NCI-H460 (cell line): ENCODE data around the gene STAB2. TPM values are rescaled to one million over a fixed set of nuclear protein-coding genes. Genes with fewer than 3 reads are reported as not detected.

ENCODE experiments used
- DNase-seq: peaks from one replicate; pipeline ENCODE4 v3.0.0-alpha.2; 2016; ENCODE audit warnings: low read depth; ENCODE audit errors: extremely low read depth
- total RNA-seq: library from RNA; depleted of rRNA; stranded (reverse); fragments of >200 nt; shearing (Covaris generic); gene quantifications from 2 replicates; pipeline ENCODE4 v1.2.3, GENCODE V29; 2014

STAB2 gene
- total RNA-seq, 1 experiment from 2014 or later: not detected

- DNase-seq: no peak
Measured at GRCh38 chr12:103773109-103773910, 186.2 kb downstream of the STAB2 start.

- DNase-seq: no peak
Measured at GRCh38 chr12:103774977-103775560, 188.0 kb downstream of the STAB2 start.

GRCh38 chr12:103778781-103779180 lies 191.7 kb downstream of the STAB2 start:
- DNase-seq: no peak

GRCh38 chr12:103779410-103780092 lies 192.5 kb downstream of the STAB2 start:
- DNase-seq: no peak

- no peak for DNase-seq
Measured at GRCh38 chr12:103780093-103780440, 193.0 kb downstream of the STAB2 start.

- no peak for DNase-seq
Measured at GRCh38 chr12:103780992-103781391, 193.9 kb downstream of the STAB2 start.

- DNase-seq: no peak
Measured at GRCh38 chr12:103782399-103782798, 195.3 kb downstream of the STAB2 start.

GRCh38 chr12:103783744-103784664 lies 196.9 kb downstream of the STAB2 start:
- DNase-seq: no peak

- DNase-seq: no peak
Measured at GRCh38 chr12:103785243-103786031, 198.4 kb downstream of the STAB2 start.

- DNase-seq: no peak
Measured at GRCh38 chr12:103786201-103786600, 199.1 kb downstream of the STAB2 start.

GRCh38 chr12:103791350-103791920 lies 204.4 kb downstream of the STAB2 start:
- no peak for DNase-seq

- DNase-seq: no peak
Measured at GRCh38 chr12:103793046-103793445, 206.0 kb downstream of the STAB2 start.

GRCh38 chr12:103793512-103794045 lies 206.5 kb downstream of the STAB2 start:
- DNase-seq: no peak

GRCh38 chr12:103794309-103795213 lies 207.5 kb downstream of the STAB2 start:
- no peak for DNase-seq

- peak; percentile 45 for DNase-seq
Measured at GRCh38 chr12:103798586-103798985, 211.5 kb downstream of the STAB2 start.

- DNase-seq: no peak
Measured at GRCh38 chr12:103799504-103799856, 212.4 kb downstream of the STAB2 start.

- peak; percentile 21 for DNase-seq
Measured at GRCh38 chr12:103799857-103800771, 213.0 kb downstream of the STAB2 start.
